RWPE2 (cell line): ENCODE results near the gene MARK2.
A peak's percentile ranks its signal among the peaks of the same experiment; 100 is the strongest.

Source experiments
- ATAC-seq: fragments of 200-7000 bp; cut with Tn5 transposase; 3 replicates; pipeline ENCODE4 v1.9.1; 2021; ENCODE audit warnings: low read depth
- DNase-seq: peaks from one replicate; pipeline ENCODE4 v3.0.0-alpha.2; 2020; ENCODE audit warnings: low spot score
- H3K27ac ChIP-seq: fragments of 450-650 bp; 2 replicates; pipeline ENCODE4 v1.5.1; 2017; ENCODE audit warnings: mild to moderate bottlenecking; ENCODE audit not compliant: poor library complexity, severe bottlenecking
- H3K27me3 ChIP-seq: fragments of 250-450 bp; sonication (Bioruptor Pico); 2 replicates; pipeline ENCODE4 v1.5.1; 2021; ENCODE audit warnings: mild to moderate bottlenecking, moderate library complexity; ENCODE audit not compliant: insufficient read depth, poor library complexity, severe bottlenecking
- H3K36me3 ChIP-seq: fragments of 250-450 bp; sonication (Bioruptor Pico); 2 replicates; pipeline ENCODE4 v1.5.1; 2020; ENCODE audit warnings: low read depth, mild to moderate bottlenecking, moderate library complexity
- H3K4me1 ChIP-seq: fragments of 250-450 bp; sonication (Bioruptor Pico); 2 replicates; pipeline ENCODE4 v1.5.1; 2021; ENCODE audit warnings: mild to moderate bottlenecking, moderate library complexity; ENCODE audit not compliant: insufficient read depth, poor library complexity, severe bottlenecking
- H3K4me3 ChIP-seq: fragments of 250-450 bp; sonication (Bioruptor Pico); 2 replicates; pipeline ENCODE4 v1.5.1; 2021; ENCODE audit warnings: mild to moderate bottlenecking, moderate library complexity; ENCODE audit not compliant: severe bottlenecking
- H3K9me3 ChIP-seq: fragments of 250-450 bp; sonication (Bioruptor Pico); 2 replicates; pipeline ENCODE4 v1.5.1; 2021; ENCODE audit warnings: mild to moderate bottlenecking, moderate library complexity; ENCODE audit not compliant: severe bottlenecking
- CTCF ChIP-seq: fragments of 450-650 bp; IDR thresholded peaks from one replicate; pipeline ENCODE4 v1.5.1; 2017; ENCODE audit warnings: mild to moderate bottlenecking, moderate library complexity; ENCODE audit not compliant: poor library complexity, severe bottlenecking

The MARK2 gene

GRCh38 chr11:63839508-63840355 is 822 bp downstream of the MARK2 start:
- H3K4me1 ChIP-seq = peaks cover 16% of the 10 kb centered on the region
- TF ChIP-seq CTCF = no peak
- peaks cover 20% of the 10 kb centered on the region for H3K36me3 ChIP-seq
- no peaks in the 10 kb centered on the region for H3K9me3 ChIP-seq
- peak overlapping the region; percentile 64 for H3K27ac ChIP-seq
- no peaks in the 10 kb centered on the region for H3K27me3 ChIP-seq
- peak overlapping the region; percentile 95 for H3K4me3 ChIP-seq
- DNase-seq (no peak), ATAC-seq (no peak)

- no peak for DNase-seq
- ATAC-seq = no peak
- no peaks in the 10 kb centered on the region for H3K9me3 ChIP-seq
- H3K27ac ChIP-seq = peak overlapping the region; percentile 64
- TF ChIP-seq CTCF = no peak
- peak overlapping the region; percentile 95 for H3K4me3 ChIP-seq
- peaks cover 24% of the 10 kb centered on the region for H3K4me1 ChIP-seq
- peaks cover 22% of the 10 kb centered on the region for H3K36me3 ChIP-seq
- H3K27me3 ChIP-seq = no peaks in the 10 kb centered on the region
Observed at GRCh38 chr11:63840356-63841060, 1.6 kb downstream of the MARK2 start.

- Histone ChIP-seq H3K27me3 (no peaks in the 10 kb centered on the region), H3K27ac (peak overlapping the region; percentile 11), H3K9me3 (no peaks in the 10 kb centered on the region), H3K4me1 (peaks cover 27% of the 10 kb centered on the region), H3K4me3 (no peak overlapping the region), H3K36me3 (peaks cover 28% of the 10 kb centered on the region)
- TF ChIP-seq CTCF = no peak
- ATAC-seq (peak; percentile 30), DNase-seq (no peak)
Observed at GRCh38 chr11:63841554-63841953, 2.6 kb downstream of the MARK2 start.

GRCh38 chr11:63843041-63843440 is 4.1 kb downstream of the MARK2 start:
- Histone ChIP-seq H3K27me3 (no peaks in the 10 kb centered on the region), H3K36me3 (peaks cover 28% of the 10 kb centered on the region), H3K4me1 (peaks cover 33% of the 10 kb centered on the region), H3K27ac (no peak overlapping the region), H3K9me3 (no peaks in the 10 kb centered on the region), H3K4me3 (no peak overlapping the region)
- TF ChIP-seq CTCF = no peak
- no peak for DNase-seq
- no peak for ATAC-seq
